ENCODE data around the gene RPL22. TPM values are rescaled to one million over a fixed set of nuclear protein-coding genes. Genes with fewer than 3 reads are reported as not detected.

The RPL22 gene
- total RNA-seq (2021) = 436 and 494 TPM in 2 replicates
- percentile 99 among the genes with signal in this experiment for Bru-seq, nascent RNA
- BruChase-seq, experiment 1, labeled RNA remaining after a 2-hour chase = percentile 99 among the genes with signal in this experiment
- BruChase-seq, experiment 2, labeled RNA remaining after a 6-hour chase = percentile 99 among the genes with signal in this experiment
- long read RNA-seq, transcript RPL22-206 (3 exons, 2,279 nt) = minor isoform, 25 of 218 reads
- long read RNA-seq, transcript RPL22-201 (4 exons, 2,078 nt) = major isoform, 143 of 218 reads
- long read RNA-seq, partial matches to known transcripts = 5 of 218 reads
- long read RNA-seq, other reads (novel, unspliced or antisense) = 42 of 218 reads

DNA sequence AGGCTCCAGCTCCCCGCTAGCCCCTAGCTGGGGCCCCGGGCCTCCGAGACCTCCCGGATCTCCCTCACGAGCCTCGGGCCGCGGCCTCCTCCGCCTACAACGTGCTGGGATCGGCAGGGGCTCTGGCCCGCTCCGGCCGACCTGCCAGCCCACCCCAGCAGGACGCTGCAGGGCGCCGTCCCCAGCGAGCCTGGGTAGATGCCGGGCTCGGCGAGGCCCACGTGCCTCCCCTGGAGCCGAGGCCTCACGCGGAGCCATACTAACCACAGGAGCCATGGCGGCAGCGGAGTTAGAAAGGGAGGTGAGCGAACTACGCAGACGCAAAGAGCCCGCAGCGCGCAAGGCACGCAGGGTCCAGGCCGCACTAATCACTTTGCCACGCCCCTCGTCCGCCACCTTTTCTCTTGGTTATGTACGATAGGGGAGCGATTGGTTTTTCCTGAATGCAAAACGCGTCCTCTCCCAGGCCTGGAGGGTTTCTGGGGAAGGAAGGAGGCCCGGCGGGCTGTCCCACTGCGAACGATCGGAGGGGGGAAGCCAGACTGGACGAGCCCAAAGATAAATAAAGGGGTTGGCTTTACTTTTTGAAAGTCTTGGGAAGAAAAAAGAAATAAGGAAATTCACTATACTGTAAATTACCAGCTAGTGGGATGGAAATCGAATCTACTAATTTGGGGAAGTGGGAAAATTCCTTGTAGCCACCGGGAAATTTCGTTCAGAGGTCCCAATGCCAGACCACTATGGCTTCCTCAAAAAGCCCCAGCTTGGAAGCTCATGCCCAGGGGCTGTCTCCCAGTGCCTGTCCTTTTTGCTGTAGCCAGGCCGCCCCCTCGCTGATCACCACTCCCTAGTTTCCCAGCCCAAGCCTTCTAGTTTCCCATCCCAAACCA lies at the start of gene RPL22:
TSS of gene RPL22 (minus strand) at position 298 of the 890 bp plus-strand sequence. CDS start at position 276, 22 bp downstream.
- peak within 1 kb of the TSS; percentile 93 for H3K4me3 ChIP-seq (ENCODE audit: low read depth, low read length, poor library complexity, severe bottlenecking)
- peaks cover 32% of the 10 kb centered on the region for H3K36me3 ChIP-seq (ENCODE audit: insufficient read depth, low read length, poor library complexity, severe bottlenecking)
- no peak for TF ChIP-seq EZH2 (IDR thresholded peaks at IDR 0.05; ENCODE audit: borderline replicate concordance, low read depth, low read length, poor library complexity, severe bottlenecking)
- TF ChIP-seq, protein P1, sequence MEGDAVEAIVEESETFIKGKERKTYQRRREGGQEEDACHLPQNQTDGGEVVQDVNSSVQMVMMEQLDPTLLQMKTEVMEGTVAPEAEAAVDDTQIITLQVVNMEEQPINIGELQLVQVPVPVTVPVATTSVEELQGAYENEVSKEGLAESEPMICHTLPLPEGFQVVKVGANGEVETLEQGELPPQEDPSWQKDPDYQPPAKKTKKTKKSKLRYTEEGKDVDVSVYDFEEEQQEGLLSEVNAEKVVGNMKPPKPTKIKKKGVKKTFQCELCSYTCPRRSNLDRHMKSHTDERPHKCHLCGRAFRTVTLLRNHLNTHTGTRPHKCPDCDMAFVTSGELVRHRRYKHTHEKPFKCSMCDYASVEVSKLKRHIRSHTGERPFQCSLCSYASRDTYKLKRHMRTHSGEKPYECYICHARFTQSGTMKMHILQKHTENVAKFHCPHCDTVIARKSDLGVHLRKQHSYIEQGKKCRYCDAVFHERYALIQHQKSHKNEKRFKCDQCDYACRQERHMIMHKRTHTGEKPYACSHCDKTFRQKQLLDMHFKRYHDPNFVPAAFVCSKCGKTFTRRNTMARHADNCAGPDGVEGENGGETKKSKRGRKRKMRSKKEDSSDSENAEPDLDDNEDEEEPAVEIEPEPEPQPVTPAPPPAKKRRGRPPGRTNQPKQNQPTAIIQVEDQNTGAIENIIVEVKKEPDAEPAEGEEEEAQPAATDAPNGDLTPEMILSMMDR (conservative IDR thresholded peaks at IDR 0.05; ENCODE audit: low read depth, low read length) = no peak
- peak within 1 kb of the TSS; percentile 97 for H3K27ac ChIP-seq (ENCODE audit: low read depth, low read length, poor library complexity, severe bottlenecking)
- H3K27me3 ChIP-seq (replicated peaks; ENCODE audit: insufficient read depth, low read depth, low read length, poor library complexity) = no peaks in the 10 kb centered on the region
- DNase-seq (ENCODE audit: low spot score) = peak; percentile 100
- POLR2A ChIA-PET (ENCODE audit: low non-redundant PET) = interaction anchor here (0.5 kb wide), 1 partner anchor 32 kb away, joined by 3 read pairs; no protein-coding TSS in a partner anchor
- CTCF ChIA-PET = no interaction called here
- no TSS peak for BruUV-seq (replicated peaks)
- H3K4me1 ChIP-seq (ENCODE audit: insufficient read depth, low read length, poor library complexity, severe bottlenecking) = peaks cover 11% of the 10 kb centered on the region
- H3K9me3 ChIP-seq (ENCODE audit: low read depth, low read length, poor library complexity, severe bottlenecking) = no peaks in the 10 kb centered on the region
- intact Hi-C loops (cut with micrococcal nuclease; ENCODE audit: unreplicated experiment) = no loop called here

DNA sequence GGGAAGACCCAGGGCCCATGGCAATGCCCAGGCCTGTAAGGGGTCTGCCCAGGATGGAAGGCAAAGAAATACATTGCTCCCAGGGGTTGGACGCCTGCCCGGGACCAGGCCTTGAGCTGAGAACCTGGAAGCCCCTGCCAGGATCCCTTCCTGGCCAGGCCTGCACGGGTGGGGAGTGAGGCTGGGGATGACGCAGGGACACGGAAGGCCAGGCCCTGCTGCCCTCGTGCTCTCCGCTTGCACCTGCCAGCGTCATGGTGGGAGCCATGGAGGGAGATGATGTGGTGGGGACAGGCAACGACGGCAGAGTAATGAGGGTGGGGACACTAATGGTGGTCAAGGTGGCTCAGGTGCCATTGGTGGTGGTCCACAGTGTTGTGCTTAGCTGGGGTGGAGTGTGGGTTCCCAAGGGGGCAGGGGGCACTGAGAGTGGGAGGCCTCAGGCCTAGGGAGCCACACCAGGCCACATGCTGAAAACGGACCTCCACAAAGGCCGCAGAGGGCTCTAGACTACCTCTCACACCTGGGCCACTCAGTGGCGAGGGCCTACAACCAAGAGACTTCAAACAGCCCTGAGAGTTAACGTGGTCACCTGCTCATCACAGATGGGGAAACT lies 48.9 kb upstream of the RPL22 start:
- ChIA-PET POLR2A (ENCODE audit: low non-redundant PET) (no interaction called here), CTCF (interaction anchor here (1.0 to 2.8 kb wide), 2 partner anchors 79 to 189 kb away, joined by 3 to 16 read pairs; no protein-coding TSS in a partner anchor)
- Histone ChIP-seq H3K4me3 (ENCODE audit: low read depth, low read length, poor library complexity, severe bottlenecking) (no peak overlapping the region), H3K27me3 (replicated peaks; ENCODE audit: insufficient read depth, low read depth, low read length, poor library complexity) (peaks cover 31% of the 10 kb centered on the region), H3K36me3 (ENCODE audit: insufficient read depth, low read length, poor library complexity, severe bottlenecking) (no peaks in the 10 kb centered on the region), H3K27ac (ENCODE audit: low read depth, low read length, poor library complexity, severe bottlenecking) (no peak overlapping the region), H3K4me1 (ENCODE audit: insufficient read depth, low read length, poor library complexity, severe bottlenecking) (peaks cover 16% of the 10 kb centered on the region), H3K9me3 (ENCODE audit: low read depth, low read length, poor library complexity, severe bottlenecking) (no peaks in the 10 kb centered on the region)
- intact Hi-C loops (cut with micrococcal nuclease; ENCODE audit: unreplicated experiment) = no loop called here
- no TSS peak for BruUV-seq (replicated peaks)
- DNase-seq (ENCODE audit: low spot score) = no peak
- no peak for TF ChIP-seq EZH2 (IDR thresholded peaks at IDR 0.05; ENCODE audit: borderline replicate concordance, low read depth, low read length, poor library complexity, severe bottlenecking)
- TF ChIP-seq, protein P1 (conservative IDR thresholded peaks at IDR 0.05; ENCODE audit: low read depth, low read length) = no peak

GRCh38 chr1:6247651-6248050 lies 48.3 kb upstream of the RPL22 start:
- no peak for DNase-seq (ENCODE audit: low spot score)
- peaks cover 16% of the 10 kb centered on the region for H3K4me1 ChIP-seq (ENCODE audit: insufficient read depth, low read length, poor library complexity, severe bottlenecking)
- POLR2A ChIA-PET (ENCODE audit: low non-redundant PET) = no interaction called here
- no peak overlapping the region for H3K4me3 ChIP-seq (ENCODE audit: low read depth, low read length, poor library complexity, severe bottlenecking)
- H3K27ac ChIP-seq (ENCODE audit: low read depth, low read length, poor library complexity, severe bottlenecking) = no peak overlapping the region
- H3K9me3 ChIP-seq (ENCODE audit: low read depth, low read length, poor library complexity, severe bottlenecking) = no peaks in the 10 kb centered on the region
- H3K36me3 ChIP-seq (ENCODE audit: insufficient read depth, low read length, poor library complexity, severe bottlenecking) = no peaks in the 10 kb centered on the region
- intact Hi-C loops (cut with micrococcal nuclease; ENCODE audit: unreplicated experiment) = loop anchor here (2.0 kb wide), 2 partner anchors 157 to 227 kb away; no protein-coding TSS in a partner anchor
- BruUV-seq (replicated peaks) = no TSS peak
- TF ChIP-seq, protein P1 (conservative IDR thresholded peaks at IDR 0.05; ENCODE audit: low read depth, low read length) = no peak
- no peak for TF ChIP-seq EZH2 (IDR thresholded peaks at IDR 0.05; ENCODE audit: borderline replicate concordance, low read depth, low read length, poor library complexity, severe bottlenecking)
- H3K27me3 ChIP-seq (replicated peaks; ENCODE audit: insufficient read depth, low read depth, low read length, poor library complexity) = peaks cover 37% of the 10 kb centered on the region
- CTCF ChIA-PET = interaction anchor here (1.0 to 2.8 kb wide), 5 partner anchors 62 to 190 kb away, joined by 3 to 16 read pairs (median 3); no protein-coding TSS in a partner anchor
